SK-N-SH (cell line): ENCODE measurements around the gene DAB1. TPM values are rescaled to one million over a fixed set of nuclear protein-coding genes. Genes with fewer than 3 reads are reported as not detected.

ENCODE experiments used
- CTCF ChIA-PET: fragments of 300-600, 350-600 bp; formaldehyde crosslinking; extraction: SDS; loops from one replicate; lab custom pipeline; 2021; lab: Yijun Ruan, JAX
- POLR2A ChIA-PET: fragments of 350-600 bp; sonication (Branson Sonifier 250); formaldehyde crosslinking; extraction: SDS; loops from one replicate; lab custom pipeline; 2020; ENCODE audit warnings: antibody characterized with exemption, inconsistent platforms; lab: Yijun Ruan, JAX
- DNase-seq: peaks from one replicate; pipeline ENCODE4 v3.0.0; 2012
- H2AFZ ChIP-seq: fragments of 200-600 bp; sonication (generic); 2 replicates; pipeline ENCODE4 v1.8.1; 2016; ENCODE audit warnings: antibody characterized with exemption, mild to moderate bottlenecking, low read depth
- H3F3A ChIP-seq: fragments of 200-600 bp; sonication (generic); replicated peaks from 2 replicates; pipeline ENCODE3; 2016; ENCODE audit warnings: antibody characterized with exemption, mild to moderate bottlenecking; ENCODE audit not compliant: insufficient read depth
- H3K27ac ChIP-seq, 2 experiments: fragments of 200-500 bp in 1 of 2; fragments of 200-600 bp in 1 of 2; sonication (Bioruptor generic) in 1 of 2; sonication (generic), shearing (Covaris generic) in 1 of 2; 2 replicates each; pipeline versions ENCODE4 v1.5.1 to v1.6.1; 2014 to 2016; ENCODE audit warnings: low read depth in 2 of 2, inconsistent platforms in 1 of 2, low read length in 1 of 2, mild to moderate bottlenecking in 1 of 2, mixed read lengths in 1 of 2
- H3K27me3 ChIP-seq: fragments of 200-600 bp; sonication (generic), shearing (Covaris generic); 2 replicates; pipeline ENCODE4 v1.6.1; 2016; ENCODE audit warnings: mixed run types; ENCODE audit not compliant: insufficient read depth
- H3K36me3 ChIP-seq, 2 experiments: fragments of 200-500 bp in 1 of 2; fragments of 200-600 bp in 1 of 2; sonication (Bioruptor generic) in 1 of 2; sonication (generic) in 1 of 2; replicated peaks in 1 of 2; 2 replicates each; pipeline versions ENCODE3 to v1.5.1; 2014 to 2016; ENCODE audit warnings: low read length in 1 of 2, mild to moderate bottlenecking in 1 of 2; ENCODE audit not compliant: insufficient read depth in 2 of 2, control insufficient read depth in 1 of 2
- H3K4me1 ChIP-seq, 2 experiments: fragments of 200-500 bp in 1 of 2; fragments of 200-600 bp in 1 of 2; sonication (Bioruptor generic) in 1 of 2; sonication (generic), shearing (Covaris generic) in 1 of 2; 2 replicates each; pipeline versions ENCODE4 v1.5.1 to v1.6.1; 2014 to 2016; ENCODE audit warnings: low read depth in 1 of 2, low read length in 1 of 2, mixed run types in 1 of 2; ENCODE audit not compliant: insufficient read depth in 2 of 2, control insufficient read depth in 1 of 2
- H3K4me2 ChIP-seq: fragments of 200-600 bp; sonication (generic), shearing (Covaris generic); 2 replicates; pipeline ENCODE4 v1.6.1; 2017; ENCODE audit warnings: mixed run types
- H3K4me3 ChIP-seq, 2 experiments: fragments of 200-500 bp in 1 of 2; fragments of 200-600 bp in 1 of 2; sonication (Bioruptor generic) in 1 of 2; sonication (generic), shearing (Covaris generic) in 1 of 2; 2 replicates each; pipeline versions ENCODE4 v1.5.1 to v1.8.1; 2014 to 2016; ENCODE audit warnings: low read depth in 2 of 2, inconsistent platforms in 1 of 2, low read length in 1 of 2, mild to moderate bottlenecking in 1 of 2, mixed read lengths in 1 of 2, moderate library complexity in 1 of 2
- H3K79me2 ChIP-seq: fragments of 200-600 bp; sonication (generic); 2 replicates; pipeline ENCODE4 v1.8.1; 2017; ENCODE audit warnings: mild to moderate bottlenecking; ENCODE audit not compliant: insufficient read depth
- H3K9ac ChIP-seq: fragments of 200-600 bp; sonication (generic); 2 replicates; pipeline ENCODE4 v1.6.1; 2017; ENCODE audit warnings: mixed run types
- H3K9me2 ChIP-seq: fragments of 200-600 bp; sonication (generic); 2 replicates; pipeline ENCODE4 v1.6.1; 2017; ENCODE audit warnings: mixed run types
- H3K9me3 ChIP-seq: fragments of 200-600 bp; sonication (generic); 2 replicates; pipeline ENCODE4 v1.6.1; 2017; ENCODE audit warnings: mixed run types, mild to moderate bottlenecking, moderate library complexity
- H4K20me1 ChIP-seq: fragments of 200-600 bp; sonication (generic); 2 replicates; pipeline ENCODE4 v1.6.1; 2017; ENCODE audit warnings: mild to moderate bottlenecking, mixed run types; ENCODE audit not compliant: insufficient read depth
- CHD2 ChIP-seq: fragments of 150-350 bp; IDR thresholded peaks from 2 replicates; pipeline ENCODE4 v1.6.1; 2018; ENCODE audit warnings: low read length; ENCODE audit not compliant: partially characterized antibody
- EP300 ChIP-seq, 2 experiments: IDR thresholded peaks; 2 replicates each; pipeline versions ENCODE4 v1.4.0 to v1.6.1; 2012; ENCODE audit warnings: borderline replicate concordance in 1 of 2, low read depth in 1 of 2, low read length in 1 of 2
- GABPA ChIP-seq: IDR thresholded peaks from 2 replicates; pipeline ENCODE4 v1.4.0; 2012; ENCODE audit warnings: low read depth, mild to moderate bottlenecking
- MEF2A ChIP-seq: IDR thresholded peaks from 2 replicates; pipeline ENCODE4 v1.4.0; 2012; ENCODE audit warnings: low read depth, borderline replicate concordance
- MXI1 ChIP-seq: IDR thresholded peaks from 2 replicates; pipeline ENCODE4 v1.6.1; 2012; ENCODE audit warnings: mild to moderate bottlenecking, low read depth, low read length, improper control_type of control experiment
- NRF1 ChIP-seq: IDR thresholded peaks from 2 replicates; pipeline ENCODE4 v1.6.1; 2012; ENCODE audit warnings: low read depth, mild to moderate bottlenecking, low read length
- PBX3 ChIP-seq: IDR thresholded peaks from 2 replicates; pipeline ENCODE4; 2012
- POLR2AphosphoS5 ChIP-seq: IDR thresholded peaks from 2 replicates; pipeline ENCODE4 v1.6.1; 2012; ENCODE audit warnings: low read depth, low read length
- RAD21 ChIP-seq: IDR thresholded peaks from 2 replicates; pipeline ENCODE4 v1.6.1; 2012; ENCODE audit warnings: mild to moderate bottlenecking, low read length
- REST ChIP-seq: IDR thresholded peaks from 2 replicates; pipeline ENCODE4 v1.6.1; 2012; ENCODE audit warnings: mild to moderate bottlenecking, low read depth, low read length, moderate library complexity
- SMC3 ChIP-seq: IDR thresholded peaks from 2 replicates; pipeline ENCODE4 v1.6.1; 2012; ENCODE audit warnings: low read depth, low read length, improper control_type of control experiment
- YY1 ChIP-seq: IDR thresholded peaks from 2 replicates; pipeline ENCODE4 v1.4.0; 2012; ENCODE audit warnings: low read depth, mild to moderate bottlenecking
- WGBS: methylation state at CpG from one replicate; pipeline ENCODE4 v1.1.6; 2017; ENCODE audit warnings: low lambda C conversion rate; 5-methylcytosine and 5-hydroxymethylcytosine counted together
- polyA plus RNA-seq, 3 experiments: library from polyadenylated mRNA; depleted of rRNA; stranded (reverse); fragments of >200 nt; gene quantifications; 2 replicates each; pipeline ENCODE4 v1.2.3, GENCODE V29; 2012

DAB1 gene
- polyA plus RNA-seq, 1 of the 3 experiments (the other 2 are of a cell fraction): 2.9 TPM

DNA sequence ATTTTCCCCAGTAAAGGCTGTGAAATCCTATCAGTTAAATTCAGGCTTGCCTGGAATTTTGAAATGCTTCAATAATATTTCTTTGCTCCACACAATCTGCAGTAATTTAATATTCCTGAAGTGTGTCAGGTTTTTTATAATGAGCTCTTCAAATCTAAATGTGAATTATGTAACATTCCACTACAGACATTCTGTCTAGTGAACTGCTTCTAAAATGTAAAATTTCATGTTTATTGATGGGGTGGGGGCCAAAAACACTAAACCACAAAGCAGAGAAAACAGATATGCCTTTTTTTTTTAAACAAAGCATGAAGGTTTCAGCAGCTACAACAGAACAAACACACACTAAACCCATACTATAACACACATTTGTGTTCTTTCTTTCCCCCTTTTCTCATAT, 129.7 kb downstream of the DAB1 start (continued):
- no peak for TF ChIP-seq REST

DNA sequence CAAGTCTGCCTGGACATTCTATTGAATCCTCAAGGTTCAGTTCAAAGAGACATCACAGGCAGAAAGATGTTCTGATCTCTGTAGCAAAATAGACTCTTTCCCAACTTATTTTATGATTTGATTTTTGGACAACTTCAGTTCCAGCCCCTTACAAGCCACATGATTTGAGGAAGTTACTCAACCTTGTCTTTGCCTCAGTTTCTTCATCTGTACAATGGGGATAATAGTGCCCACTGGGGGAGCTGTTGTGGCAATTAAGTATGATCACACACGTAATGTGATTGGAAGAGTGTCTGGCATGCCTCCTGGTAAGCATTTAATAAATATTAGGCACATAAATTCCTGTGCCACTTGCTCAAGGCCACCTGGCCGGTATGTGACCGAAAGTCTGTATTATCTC, 130.6 kb downstream of the DAB1 start:
- no peaks in the 10 kb centered on the region for H3K36me3 ChIP-seq
- H3K27me3 ChIP-seq: no peaks in the 10 kb centered on the region
- POLR2A ChIA-PET: no interaction called here
- no peak overlapping the region for H3K4me2 ChIP-seq
- CTCF ChIA-PET: interaction anchor here (0.6 to 1.4 kb wide), 4 partner anchors 10 to 728 kb away, joined by 3 read pairs; no protein-coding TSS in a partner anchor
- H4K20me1 ChIP-seq: no peaks in the 10 kb centered on the region
- DNase-seq: no peak
- H3K79me2 ChIP-seq: no peaks in the 10 kb centered on the region
- no peaks in the 10 kb centered on the region; a peak in 1 of 4 replicates for H3K4me1 ChIP-seq
- TF ChIP-seq EP300 (IDR thresholded peaks at IDR 0.05; ENCODE audit: borderline replicate concordance in 1 of 2, low read depth in 1 of 2, low read length in 1 of 2): no peak
- TF ChIP-seq POLR2AphosphoS5: no peak
- TF ChIP-seq GABPA: no peak
- TF ChIP-seq YY1: no peak
- TF ChIP-seq MEF2A: no peak
- no peak for TF ChIP-seq SMC3
- no peak for TF ChIP-seq PBX3
- TF ChIP-seq RAD21: no peak
- TF ChIP-seq MXI1: no peak
- no peak for TF ChIP-seq NRF1
- TF ChIP-seq CHD2: no peak
- no peaks in the 10 kb centered on the region for H3K9me2 ChIP-seq
- WGBS: 81% methylated on average over 3 of the region's 3 CpGs
- no peaks in the 10 kb centered on the region for H3K9me3 ChIP-seq
- H3K9ac ChIP-seq: no peak overlapping the region
- H2AFZ ChIP-seq: no peak overlapping the region
- no peaks in the 10 kb centered on the region for H3F3A ChIP-seq
- no peak overlapping the region for H3K27ac ChIP-seq
- no peak overlapping the region for H3K4me3 ChIP-seq

GRCh38 chr1:57289781-57290180, 134.1 kb downstream of the DAB1 start:
- no peaks in the 10 kb centered on the region for H3K79me2 ChIP-seq
- no peak overlapping the region for H2AFZ ChIP-seq
- DNase-seq: no peak
- H4K20me1 ChIP-seq: no peaks in the 10 kb centered on the region
- no peak overlapping the region for H3K4me3 ChIP-seq
- H3K9me2 ChIP-seq: no peaks in the 10 kb centered on the region
- H3K4me2 ChIP-seq: no peak overlapping the region
- no peaks in the 10 kb centered on the region for H3K36me3 ChIP-seq
- H3K9me3 ChIP-seq: no peaks in the 10 kb centered on the region
- POLR2A ChIA-PET: interaction anchor here (1.4 kb wide), 1 partner anchor 18 kb away, joined by 3 read pairs; no protein-coding TSS in a partner anchor
- TF ChIP-seq MEF2A: no peak
- TF ChIP-seq, all 33 proteins: peak for 0
- CTCF ChIA-PET: no interaction called here
- Histone ChIP-seq H3F3A (no peaks in the 10 kb centered on the region), H3K4me1 (no peaks in the 10 kb centered on the region; a peak in 2 of 4 replicates), H3K9ac (no peak overlapping the region), H3K27me3 (no peaks in the 10 kb centered on the region), H3K27ac (no peak overlapping the region)
- 60% methylated on average over 2 of the region's 2 CpGs for WGBS
